ENCODE measurements around the gene ZNF239.

DNA sequence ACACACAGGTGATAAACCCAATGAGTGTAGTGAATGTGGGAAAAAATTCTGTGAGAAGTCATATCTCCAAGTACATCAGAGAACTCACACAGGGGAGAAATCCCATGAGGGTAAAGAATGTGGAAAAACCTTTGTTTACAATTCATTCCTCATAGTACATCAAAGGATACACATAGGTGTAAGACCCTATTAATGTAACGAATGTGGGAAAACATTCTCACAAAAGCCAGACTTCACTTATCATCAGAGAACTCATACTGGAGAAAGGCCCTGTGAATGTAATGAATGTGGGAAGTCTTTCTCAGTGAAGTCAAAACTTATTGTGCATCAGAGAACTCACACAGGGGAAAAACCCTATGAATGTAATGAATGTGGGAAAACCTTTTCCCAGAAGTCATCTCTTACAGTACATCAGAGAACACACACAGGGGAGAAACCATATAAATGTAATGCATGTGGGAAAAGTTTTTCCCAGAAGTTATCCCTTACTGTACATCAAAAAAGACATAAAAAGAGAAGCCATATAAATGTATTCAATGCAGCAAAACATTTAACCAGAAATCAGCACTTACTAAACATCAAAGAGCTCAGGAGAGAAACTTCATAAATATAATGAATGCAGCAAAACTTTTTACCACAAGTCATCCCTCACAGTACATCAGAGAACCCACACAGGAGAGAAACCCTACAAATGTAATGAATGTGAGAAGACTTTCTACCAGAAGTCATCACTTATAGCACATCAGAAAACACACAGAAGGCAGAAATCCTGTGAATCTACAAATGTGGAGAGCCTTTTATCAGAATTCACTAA lies 49.8 kb downstream of the ZNF239 start:
- TF ChIP-seq EZH2phosphoT487 (IDR thresholded peaks at IDR 0.05; ENCODE audit: low read depth), result no peak
- TF ChIP-seq, protein P1, sequence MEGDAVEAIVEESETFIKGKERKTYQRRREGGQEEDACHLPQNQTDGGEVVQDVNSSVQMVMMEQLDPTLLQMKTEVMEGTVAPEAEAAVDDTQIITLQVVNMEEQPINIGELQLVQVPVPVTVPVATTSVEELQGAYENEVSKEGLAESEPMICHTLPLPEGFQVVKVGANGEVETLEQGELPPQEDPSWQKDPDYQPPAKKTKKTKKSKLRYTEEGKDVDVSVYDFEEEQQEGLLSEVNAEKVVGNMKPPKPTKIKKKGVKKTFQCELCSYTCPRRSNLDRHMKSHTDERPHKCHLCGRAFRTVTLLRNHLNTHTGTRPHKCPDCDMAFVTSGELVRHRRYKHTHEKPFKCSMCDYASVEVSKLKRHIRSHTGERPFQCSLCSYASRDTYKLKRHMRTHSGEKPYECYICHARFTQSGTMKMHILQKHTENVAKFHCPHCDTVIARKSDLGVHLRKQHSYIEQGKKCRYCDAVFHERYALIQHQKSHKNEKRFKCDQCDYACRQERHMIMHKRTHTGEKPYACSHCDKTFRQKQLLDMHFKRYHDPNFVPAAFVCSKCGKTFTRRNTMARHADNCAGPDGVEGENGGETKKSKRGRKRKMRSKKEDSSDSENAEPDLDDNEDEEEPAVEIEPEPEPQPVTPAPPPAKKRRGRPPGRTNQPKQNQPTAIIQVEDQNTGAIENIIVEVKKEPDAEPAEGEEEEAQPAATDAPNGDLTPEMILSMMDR (IDR thresholded peaks at IDR 0.05; ENCODE audit: low read depth, low read length), result no peak
